Neural cell (in vitro differentiated cells): ENCODE measurements around the gene RGS12.

Experiments used
- EZH2 ChIP-seq: fragments of 200-600, 300-800 bp; shearing (Covaris generic), sonication (generic); IDR thresholded peaks from 2 replicates; pipeline ENCODE4 v1.6.1; 2014; ENCODE audit warnings: antibody characterized with exemption, low read length, borderline replicate concordance, mild to moderate bottlenecking; ENCODE audit not compliant: insufficient read depth, poor library complexity, severe bottlenecking
- POLR2AphosphoS5 ChIP-seq: IDR thresholded peaks from 2 replicates; pipeline ENCODE4 v1.6.1; 2012
- RAD21 ChIP-seq: fragments of 450-650 bp; conservative IDR thresholded peaks from 2 replicates; pipeline ENCODE4 v1.6.1; 2014; ENCODE audit warnings: antibody characterized with exemption, mild to moderate bottlenecking, moderate library complexity
- SMC3 ChIP-seq: fragments of 450-650 bp; conservative IDR thresholded peaks from 2 replicates; pipeline ENCODE4 v1.6.1; 2014; ENCODE audit warnings: antibody characterized with exemption, mild to moderate bottlenecking, moderate library complexity; ENCODE audit not compliant: poor library complexity
- TAF1 ChIP-seq: IDR thresholded peaks from 2 replicates; pipeline ENCODE4 v1.6.1; 2012; ENCODE audit warnings: low read depth
- TF ChIP-seq, protein P1 (sequence below): fragments of 450-650 bp; IDR thresholded peaks from 2 replicates; pipeline ENCODE4 v1.5.1; 2014; ENCODE audit warnings: antibody characterized with exemption, mild to moderate bottlenecking, moderate library complexity; ENCODE audit not compliant: poor library complexity, severe bottlenecking

DNA sequence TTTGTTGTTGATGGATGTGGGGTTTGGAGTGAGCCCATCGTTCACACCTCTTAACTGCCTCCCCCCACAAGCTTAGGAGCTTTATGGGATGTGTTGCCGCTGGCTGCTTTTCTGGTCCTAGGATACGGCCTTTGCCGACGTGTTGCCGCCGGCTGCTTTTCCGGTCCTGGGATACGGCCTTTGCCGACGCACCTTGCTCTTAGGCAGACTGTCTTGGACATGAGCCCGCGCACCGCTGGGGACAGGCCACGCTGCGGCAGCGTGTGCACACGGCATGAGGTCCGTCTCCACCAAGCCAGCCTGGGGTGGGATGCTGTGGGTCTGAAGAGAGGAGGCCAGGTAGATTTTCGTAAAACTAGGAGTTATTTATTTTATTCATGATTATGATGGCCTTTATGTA is 14.2 kb downstream of the RGS12 start:
- TF ChIP-seq POLR2AphosphoS5 (no peak), TAF1 (no peak), RAD21 (no peak), EZH2 (no peak), SMC3 (no peak)
- TF ChIP-seq, protein P1, sequence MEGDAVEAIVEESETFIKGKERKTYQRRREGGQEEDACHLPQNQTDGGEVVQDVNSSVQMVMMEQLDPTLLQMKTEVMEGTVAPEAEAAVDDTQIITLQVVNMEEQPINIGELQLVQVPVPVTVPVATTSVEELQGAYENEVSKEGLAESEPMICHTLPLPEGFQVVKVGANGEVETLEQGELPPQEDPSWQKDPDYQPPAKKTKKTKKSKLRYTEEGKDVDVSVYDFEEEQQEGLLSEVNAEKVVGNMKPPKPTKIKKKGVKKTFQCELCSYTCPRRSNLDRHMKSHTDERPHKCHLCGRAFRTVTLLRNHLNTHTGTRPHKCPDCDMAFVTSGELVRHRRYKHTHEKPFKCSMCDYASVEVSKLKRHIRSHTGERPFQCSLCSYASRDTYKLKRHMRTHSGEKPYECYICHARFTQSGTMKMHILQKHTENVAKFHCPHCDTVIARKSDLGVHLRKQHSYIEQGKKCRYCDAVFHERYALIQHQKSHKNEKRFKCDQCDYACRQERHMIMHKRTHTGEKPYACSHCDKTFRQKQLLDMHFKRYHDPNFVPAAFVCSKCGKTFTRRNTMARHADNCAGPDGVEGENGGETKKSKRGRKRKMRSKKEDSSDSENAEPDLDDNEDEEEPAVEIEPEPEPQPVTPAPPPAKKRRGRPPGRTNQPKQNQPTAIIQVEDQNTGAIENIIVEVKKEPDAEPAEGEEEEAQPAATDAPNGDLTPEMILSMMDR: no peak
